PC-3 (cell line): ENCODE measurements around the gene TMED1. TPM values are rescaled to one million over a fixed set of nuclear protein-coding genes. Genes with fewer than 3 reads are reported as not detected.

Source experiments
- ATAC-seq: fragments of 200-7000 bp; cut with Tn5 transposase; 2 replicates; pipeline ENCODE4 v1.9.1; 2020; ENCODE audit warnings: mild to moderate bottlenecking, moderate library complexity
- BruUV-seq: library from RNA; stranded (reverse); fragments of 400-500 nt; replicated peaks from 2 replicates; lab custom pipeline; 2021; lab: Mats Ljungman, UMichigan
- CTCF ChIA-PET: fragments of 300-600 bp; sonication (Branson Sonifier 250); formaldehyde crosslinking; loops from one replicate; lab custom pipeline; 2022; ENCODE audit warnings: antibody characterized with exemption; lab: Charles Lee
- POLR2A ChIA-PET: fragments of 300-600 bp; sonication (Branson Sonifier 250); formaldehyde crosslinking; loops from one replicate; lab custom pipeline; 2022; ENCODE audit warnings: antibody characterized with exemption; ENCODE audit not compliant: unreplicated experiment; lab: Charles Lee
- DNase-seq: peaks from one replicate; pipeline ENCODE4 v3.0.0-alpha.2; 2015
- H2AFZ ChIP-seq: fragments of 300-600 bp; sonication (generic); 2 replicates; pipeline ENCODE4 v1.6.0; 2016; ENCODE audit warnings: antibody characterized with exemption, low read length
- H3F3A ChIP-seq: fragments of 300-600 bp; sonication (generic); one replicate; pipeline ENCODE4 v1.6.0; 2017; ENCODE audit warnings: antibody characterized with exemption, low read length, control low read depth, mild to moderate bottlenecking; ENCODE audit not compliant: unreplicated experiment
- H3K27ac ChIP-seq: fragments of 300-600 bp; sonication (generic); 2 replicates; pipeline ENCODE4 v1.5.1; 2016; ENCODE audit warnings: mild to moderate bottlenecking, low read length
- H3K27me3 ChIP-seq: fragments of 300-600 bp; sonication (generic); 2 replicates; pipeline ENCODE4 v1.6.1; 2016; ENCODE audit warnings: low read length, mixed read lengths
- H3K36me3 ChIP-seq: fragments of 300-600 bp; sonication (generic); 2 replicates; pipeline ENCODE4 v1.6.1; 2016; ENCODE audit warnings: low read depth, mixed run types, low read length, mixed read lengths
- H3K4me1 ChIP-seq: fragments of 300-600 bp; sonication (generic); 2 replicates; pipeline ENCODE4 v1.5.1; 2016; ENCODE audit warnings: low read length; ENCODE audit not compliant: insufficient read depth
- H3K4me2 ChIP-seq: fragments of 300-600 bp; sonication (generic); 2 replicates; pipeline ENCODE4 v1.6.0; 2016; ENCODE audit warnings: low read length
- H3K4me3 ChIP-seq: fragments of 300-600 bp; sonication (generic); 2 replicates; pipeline ENCODE4 v1.5.1; 2016; ENCODE audit warnings: mild to moderate bottlenecking, low read length, mixed read lengths
- H3K79me2 ChIP-seq: fragments of 300-600 bp; sonication (generic); 2 replicates; pipeline ENCODE4 v1.6.1; 2017; ENCODE audit warnings: low read length, mixed read lengths
- H3K9ac ChIP-seq: fragments of 300-600 bp; sonication (generic); 2 replicates; pipeline ENCODE4 v1.6.0; 2016; ENCODE audit warnings: mild to moderate bottlenecking, low read length
- H3K9me2 ChIP-seq: fragments of 300-600 bp; sonication (generic); replicated peaks from 2 replicates; pipeline ENCODE4 v1.6.1; 2016; ENCODE audit warnings: mixed run types, low read length, mixed read lengths
- H3K9me3 ChIP-seq: fragments of 300-600 bp; sonication (generic); 2 replicates; pipeline ENCODE4 v1.6.1; 2016; ENCODE audit warnings: low read length, mixed read lengths
- H4K20me1 ChIP-seq: fragments of 300-600 bp; sonication (generic); 2 replicates; pipeline ENCODE4 v1.6.1; 2016; ENCODE audit warnings: low read length, mixed read lengths
- EZH2 ChIP-seq: fragments of 300-600 bp; sonication (generic); IDR thresholded peaks from one replicate; pipeline ENCODE4 v1.6.1; 2017; ENCODE audit warnings: antibody characterized with exemption, mild to moderate bottlenecking, low read length; ENCODE audit not compliant: unreplicated experiment
- EZH2phosphoT487 ChIP-seq: fragments of 300-600 bp; sonication (generic); IDR thresholded peaks from 2 replicates; pipeline ENCODE4 v1.6.1; 2018; ENCODE audit warnings: mild to moderate bottlenecking, antibody characterized with exemption, low read length, borderline replicate concordance
- intact Hi-C: fragments of 100-400 bp; cut with micrococcal nuclease; formaldehyde crosslinking; loops from 2 replicates; pipeline ENCODE4 v1.9.0; 2023
- total RNA-seq: library from RNA; depleted of rRNA; stranded (reverse); fragments of >200 nt; gene quantifications from 2 replicates; pipeline ENCODE4 v1.2.3, GENCODE V29; 2014
- TF ChIP-seq, protein P1 (sequence below): fragments of 300-600 bp; sonication (generic); conservative IDR thresholded peaks from 2 replicates; pipeline ENCODE4 v1.5.1; 2017; ENCODE audit warnings: antibody characterized with exemption, low read depth, mild to moderate bottlenecking, low read length

Gene TMED1
- total RNA-seq, 1 experiment from 2014 or later, result 81.2 TPM

DNA sequence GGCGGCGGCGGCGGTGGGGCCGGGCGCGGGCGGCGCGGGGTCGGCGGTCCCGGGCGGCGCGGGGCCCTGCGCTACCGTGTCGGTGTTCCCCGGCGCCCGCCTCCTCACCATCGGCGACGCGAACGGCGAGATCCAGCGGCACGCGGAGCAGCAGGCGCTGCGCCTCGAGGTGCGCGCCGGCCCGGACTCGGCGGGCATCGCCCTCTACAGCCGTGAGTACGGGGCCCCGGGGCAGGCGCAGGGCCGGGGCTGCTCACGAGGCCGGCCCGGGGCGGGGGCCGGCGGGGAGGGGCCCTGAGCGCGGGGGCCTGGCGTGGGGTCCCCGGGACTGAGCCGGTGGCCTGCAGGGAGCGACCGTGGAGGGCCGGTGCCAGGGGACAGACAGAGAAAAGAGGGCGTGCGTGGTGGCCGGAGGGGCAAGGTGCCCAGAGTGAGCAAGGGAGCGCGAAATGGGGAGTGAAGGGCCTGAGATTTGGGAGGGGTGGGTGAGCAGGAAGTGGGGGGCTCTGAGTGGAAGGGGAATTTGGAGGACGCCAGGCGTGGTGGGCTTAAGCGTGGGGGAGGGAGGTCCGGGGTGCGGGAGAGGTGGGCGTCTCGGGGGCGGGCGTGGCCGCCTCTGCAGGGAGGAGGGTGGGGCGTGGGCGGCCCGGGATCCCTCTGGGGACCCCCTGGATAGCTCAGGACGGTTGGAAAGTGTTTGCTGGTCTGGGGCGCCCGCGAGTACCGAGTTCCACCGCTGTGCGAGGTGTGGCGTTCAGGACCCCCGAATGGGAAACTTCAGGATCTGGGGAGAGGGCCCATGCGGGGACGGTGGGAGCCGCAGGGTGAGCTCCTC is 35.9 kb upstream of the TMED1 start:
- H3K36me3 ChIP-seq, result no peaks in the 10 kb centered on the region
- H3K27me3 ChIP-seq, result no peaks in the 10 kb centered on the region
- peak overlapping the region; percentile 93 for H3K9ac ChIP-seq
- CTCF ChIA-PET, result interaction anchor here (0.5 to 2.1 kb wide), 5 partner anchors 27 to 172 kb away, joined by 3 to 25 read pairs (median 3); partner anchors contain the start of gene TMED1
- peaks cover 8% of the 10 kb centered on the region; the same call in 1 of the 2 replicates for H3K4me1 ChIP-seq
- BruUV-seq, result no TSS peak
- H2AFZ ChIP-seq, result peak overlapping the region; percentile 69
- no peaks in the 10 kb centered on the region for H3F3A ChIP-seq
- DNase-seq (peak; percentile 19), ATAC-seq (no peak; the same call in 1 of the 2 replicates)
- H3K79me2 ChIP-seq, result peaks cover 51% of the 10 kb centered on the region
- no peaks in the 10 kb centered on the region for H3K9me2 ChIP-seq
- H4K20me1 ChIP-seq, result no peaks in the 10 kb centered on the region
- peak overlapping the region; percentile 31 for H3K27ac ChIP-seq
- POLR2A ChIA-PET, result no interaction called here
- TF ChIP-seq, protein P1, sequence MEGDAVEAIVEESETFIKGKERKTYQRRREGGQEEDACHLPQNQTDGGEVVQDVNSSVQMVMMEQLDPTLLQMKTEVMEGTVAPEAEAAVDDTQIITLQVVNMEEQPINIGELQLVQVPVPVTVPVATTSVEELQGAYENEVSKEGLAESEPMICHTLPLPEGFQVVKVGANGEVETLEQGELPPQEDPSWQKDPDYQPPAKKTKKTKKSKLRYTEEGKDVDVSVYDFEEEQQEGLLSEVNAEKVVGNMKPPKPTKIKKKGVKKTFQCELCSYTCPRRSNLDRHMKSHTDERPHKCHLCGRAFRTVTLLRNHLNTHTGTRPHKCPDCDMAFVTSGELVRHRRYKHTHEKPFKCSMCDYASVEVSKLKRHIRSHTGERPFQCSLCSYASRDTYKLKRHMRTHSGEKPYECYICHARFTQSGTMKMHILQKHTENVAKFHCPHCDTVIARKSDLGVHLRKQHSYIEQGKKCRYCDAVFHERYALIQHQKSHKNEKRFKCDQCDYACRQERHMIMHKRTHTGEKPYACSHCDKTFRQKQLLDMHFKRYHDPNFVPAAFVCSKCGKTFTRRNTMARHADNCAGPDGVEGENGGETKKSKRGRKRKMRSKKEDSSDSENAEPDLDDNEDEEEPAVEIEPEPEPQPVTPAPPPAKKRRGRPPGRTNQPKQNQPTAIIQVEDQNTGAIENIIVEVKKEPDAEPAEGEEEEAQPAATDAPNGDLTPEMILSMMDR, result no peak
- TF ChIP-seq EZH2 (no peak), EZH2phosphoT487 (no peak)
- intact Hi-C loops, result loop anchor here (1.0 to 5.0 kb wide), 3 partner anchors 25 to 45 kb away; partner anchors contain the start of gene TMED1
- H3K4me3 ChIP-seq, result peak overlapping the region; percentile 84
- H3K4me2 ChIP-seq, result peak overlapping the region; percentile 80
- no peaks in the 10 kb centered on the region for H3K9me3 ChIP-seq

DNA sequence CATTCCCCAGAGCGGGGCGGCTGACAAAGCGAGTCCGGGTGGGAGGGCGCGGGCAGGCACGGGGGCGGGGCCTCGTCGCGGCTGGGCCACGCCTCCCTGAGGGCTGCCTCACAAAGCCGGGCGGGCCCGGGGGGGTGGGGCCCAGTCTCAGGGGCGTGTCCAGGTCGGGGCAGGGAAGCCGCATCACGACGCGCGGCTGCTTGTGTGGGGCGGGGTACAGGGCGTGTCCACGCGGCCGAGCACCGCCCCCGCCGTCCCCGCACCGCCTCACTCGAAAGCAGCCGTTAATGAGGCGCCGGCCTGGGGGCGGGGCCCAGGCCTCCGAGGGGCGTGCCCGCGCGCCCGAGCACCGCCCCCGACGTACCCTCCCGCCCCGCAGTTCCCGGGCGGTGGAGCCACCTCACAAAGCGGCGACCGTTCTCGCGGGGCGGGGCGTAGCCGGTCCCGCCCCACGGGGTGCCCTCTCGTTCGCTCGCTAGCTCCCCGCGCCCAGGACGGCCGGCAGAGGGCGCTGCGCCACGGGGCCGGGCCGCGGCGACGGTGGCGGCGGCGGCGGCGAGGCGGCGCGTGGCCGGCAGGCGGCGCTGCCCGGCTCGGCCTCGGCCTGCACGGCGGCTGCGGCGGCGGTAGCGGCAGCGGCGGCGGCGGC is 35.1 kb upstream of the TMED1 start, which contains the start of gene CARM1:
Gene CARM1 (plus strand): TSS at position 599 of the 649 bp plus-strand sequence. CDS start 150 bp downstream, outside the sequence.
- no peaks in the 10 kb centered on the region for H3K36me3 ChIP-seq
- peaks cover 42% of the 10 kb centered on the region for H3K79me2 ChIP-seq
- DNase-seq (peak; percentile 99), ATAC-seq (peak; percentile 88)
- peaks cover 4% of the 10 kb centered on the region; the same call in 1 of the 2 replicates for H3K4me1 ChIP-seq
- BruUV-seq, result no TSS peak
- intact Hi-C loops, result loop anchor here (1.0 to 5.0 kb wide), 2 partner anchors 35 to 46 kb away; partner anchors contain the start of gene TMED1
- TF ChIP-seq, protein P1, result peak; percentile 49
- no peak for TF ChIP-seq EZH2
- TF ChIP-seq EZH2phosphoT487, result no peak
- H2AFZ ChIP-seq, result peak within 1 kb of the TSS; percentile 81
- H4K20me1 ChIP-seq, result no peaks in the 10 kb centered on the region
- H3K27ac ChIP-seq, result peak within 1 kb of the TSS; percentile 31
- ChIA-PET CTCF (interaction anchor here (0.5 to 2.1 kb wide), 10 partner anchors 13 to 590 kb away, joined by 3 to 25 read pairs (median 4); partner anchors contain the start of gene TMED1), POLR2A (no interaction called here)
- peak within 1 kb of the TSS; percentile 93 for H3K9ac ChIP-seq
- H3K27me3 ChIP-seq, result no peaks in the 10 kb centered on the region
- no peaks in the 10 kb centered on the region for H3F3A ChIP-seq
- peak within 1 kb of the TSS; percentile 84 for H3K4me3 ChIP-seq
- H3K9me2 ChIP-seq, result no peaks in the 10 kb centered on the region
- H3K9me3 ChIP-seq, result no peaks in the 10 kb centered on the region
- H3K4me2 ChIP-seq, result peak within 1 kb of the TSS; percentile 85
